ENCODE results near the gene HYAL2.

HYAL2 gene

GRCh38 chr3:50364573-50365079, 42.1 kb upstream of the HYAL2 start:
- ChIA-PET CTCF (interaction anchor here (1.4 to 1.9 kb wide), 2 partner anchors 16 to 178 kb away, joined by 8 to 10 read pairs; partner anchors contain the start of genes CYB561D2 and NPRL2), POLR2A (no interaction called here)
- TF ChIP-seq, protein P1, sequence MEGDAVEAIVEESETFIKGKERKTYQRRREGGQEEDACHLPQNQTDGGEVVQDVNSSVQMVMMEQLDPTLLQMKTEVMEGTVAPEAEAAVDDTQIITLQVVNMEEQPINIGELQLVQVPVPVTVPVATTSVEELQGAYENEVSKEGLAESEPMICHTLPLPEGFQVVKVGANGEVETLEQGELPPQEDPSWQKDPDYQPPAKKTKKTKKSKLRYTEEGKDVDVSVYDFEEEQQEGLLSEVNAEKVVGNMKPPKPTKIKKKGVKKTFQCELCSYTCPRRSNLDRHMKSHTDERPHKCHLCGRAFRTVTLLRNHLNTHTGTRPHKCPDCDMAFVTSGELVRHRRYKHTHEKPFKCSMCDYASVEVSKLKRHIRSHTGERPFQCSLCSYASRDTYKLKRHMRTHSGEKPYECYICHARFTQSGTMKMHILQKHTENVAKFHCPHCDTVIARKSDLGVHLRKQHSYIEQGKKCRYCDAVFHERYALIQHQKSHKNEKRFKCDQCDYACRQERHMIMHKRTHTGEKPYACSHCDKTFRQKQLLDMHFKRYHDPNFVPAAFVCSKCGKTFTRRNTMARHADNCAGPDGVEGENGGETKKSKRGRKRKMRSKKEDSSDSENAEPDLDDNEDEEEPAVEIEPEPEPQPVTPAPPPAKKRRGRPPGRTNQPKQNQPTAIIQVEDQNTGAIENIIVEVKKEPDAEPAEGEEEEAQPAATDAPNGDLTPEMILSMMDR (IDR thresholded peaks at IDR 0.05; ENCODE audit: control extremely low read depth, extremely low read depth, low read depth, missing control alignments) = no peak
- DNase-seq (ENCODE audit: extremely low spot score) = no peak

DNA sequence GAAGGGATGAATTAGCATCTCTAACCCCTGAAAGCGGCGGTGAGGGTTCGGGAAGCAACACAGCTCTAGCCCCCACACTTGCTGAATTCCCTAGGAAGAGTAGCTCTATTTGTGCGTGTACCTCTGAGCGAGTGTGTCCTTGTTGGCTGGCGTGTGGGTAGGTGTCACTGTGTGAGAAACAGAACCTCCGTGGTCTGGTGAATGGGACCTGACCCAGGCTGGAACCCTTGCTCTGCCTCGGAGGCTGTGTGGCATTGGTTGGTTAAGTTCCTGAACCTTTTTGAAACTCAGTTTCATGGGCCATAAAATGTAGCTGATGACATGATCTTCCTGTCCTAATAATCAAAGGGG, 37.2 kb upstream of the HYAL2 start:
- DNase-seq (ENCODE audit: extremely low spot score) = no peak
- ChIA-PET CTCF (interaction anchor here (1.5 to 2.8 kb wide), 2 partner anchors 9 to 12 kb away, joined by 3 to 11 read pairs; no protein-coding TSS in a partner anchor), POLR2A (interaction anchor here (0.7 kb wide), 1 partner anchor 10 kb away, joined by 3 read pairs; the partner anchor contains the start of gene NPRL2)
- TF ChIP-seq, protein P1 (IDR thresholded peaks at IDR 0.05; ENCODE audit: control extremely low read depth, extremely low read depth, low read depth, missing control alignments) = no peak

GRCh38 chr3:50358911-50359759, 36.6 kb upstream of the HYAL2 start, which contains the start of gene TMEM115:
Gene TMEM115, minus strand, starts transcription at chr3:50359521. Its CDS starts 458 bp downstream, at chr3:50359063.
- peak; percentile 98 for DNase-seq (ENCODE audit: extremely low spot score)
- ChIA-PET POLR2A (no interaction called here), CTCF (interaction anchor here (1.5 kb wide), 1 partner anchor 10 kb away, joined by 3 read pairs; no protein-coding TSS in a partner anchor)
- TF ChIP-seq, protein P1 (IDR thresholded peaks at IDR 0.05; ENCODE audit: control extremely low read depth, extremely low read depth, low read depth, missing control alignments) = no peak

GRCh38 chr3:50358355-50358910, 35.9 kb upstream of the HYAL2 start:
- DNase-seq (ENCODE audit: extremely low spot score) = no peak
- POLR2A ChIA-PET = no interaction called here
- CTCF ChIA-PET = interaction anchor here (2.8 kb wide), 1 partner anchor 184 kb away, joined by 8 read pairs; no protein-coding TSS in a partner anchor
- TF ChIP-seq, protein P1 (IDR thresholded peaks at IDR 0.05; ENCODE audit: control extremely low read depth, extremely low read depth, low read depth, missing control alignments) = no peak

- DNase-seq (ENCODE audit: extremely low spot score) = no peak
- POLR2A ChIA-PET = no interaction called here
These were observed 34.9 kb upstream of the HYAL2 start for GRCh38 chr3:50357481-50357880.

GRCh38 chr3:50356553-50356952, 34.0 kb upstream of the HYAL2 start:
- TF ChIP-seq, protein P1 (IDR thresholded peaks at IDR 0.05; ENCODE audit: control extremely low read depth, extremely low read depth, low read depth, missing control alignments) = no peak
- POLR2A ChIA-PET = interaction anchor here (0.7 kb wide), 1 partner anchor 57 kb away, joined by 5 read pairs; the partner anchor contains the start of genes HYAL3 and NAA80
- CTCF ChIA-PET = interaction anchor here (1.0 to 2.8 kb wide), 4 partner anchors 11 to 186 kb away, joined by 3 to 8 read pairs (median 4); no protein-coding TSS in a partner anchor
- no peak for DNase-seq (ENCODE audit: extremely low spot score)

More at GRCh38 chr3:50357481-50357880, 34.9 kb upstream of the HYAL2 start:
- CTCF ChIA-PET = interaction anchor here (0.7 to 2.8 kb wide), 4 partner anchors 15 to 185 kb away, joined by 3 to 8 read pairs (median 4); partner anchors contain the start of gene TUSC2
- TF ChIP-seq, protein P1 (IDR thresholded peaks at IDR 0.05; ENCODE audit: control extremely low read depth, extremely low read depth, low read depth, missing control alignments) = no peak
